Measurements from ENCODE around the gene STAM2. TPM values are rescaled to one million over a fixed set of nuclear protein-coding genes. Genes with fewer than 3 reads are reported as not detected.
A peak's percentile ranks its signal among the peaks of the same experiment; 100 is the strongest.
"Not testable (repeated sequence)": the region's sequence is repeated elsewhere in the genome, so short reads cannot be mapped to it uniquely, and the experiment has no call there.

STAM2 gene
- total RNA-seq, 6 experiments from 2014 or later: 12.1 to 18.6 (median 14.2) TPM

- Histone ChIP-seq H3K9me3 (no peaks in the 10 kb centered on the region), H3K36me3 (no peaks in the 10 kb centered on the region), H3K4me3 (no peak overlapping the region), H3K27ac (no peak overlapping the region), H3K4me1 (no peaks in the 10 kb centered on the region), H3K27me3 (no peaks in the 10 kb centered on the region)
- ATAC-seq (no peak), DNase-seq (no peak)
- TF ChIP-seq CTCF (IDR thresholded peaks at IDR 0.05): no peak
- no peak for TF ChIP-seq POLR2A (IDR thresholded peaks at IDR 0.05)
- WGBS (ENCODE audit: insufficient coverage, low coverage, low lambda C conversion rate, missing lambda C conversion rate): 82% methylated on average over 2 of the region's 2 CpGs
- intact Hi-C loops (cut with DNase I): no loop called here
Observed at GRCh38 chr2:152198499-152198898, 22.9 kb upstream of the STAM2 start.

GRCh38 chr2:152197508-152198284 is 22.1 kb upstream of the STAM2 start:
- H3K4me1 ChIP-seq; intact Hi-C loops (cut with DNase I); H3K27ac ChIP-seq; DNase-seq; H3K36me3 ChIP-seq; H3K4me3 ChIP-seq; ATAC-seq; H3K27me3 ChIP-seq; H3K9me3 ChIP-seq: not testable (repeated sequence)
- 23% methylated on average over 1 of the region's 1 CpG for WGBS (ENCODE audit: insufficient coverage, low coverage, low lambda C conversion rate, missing lambda C conversion rate)

- 35% methylated on average over 8 of the region's 8 CpGs for WGBS (ENCODE audit: insufficient coverage, low coverage, low lambda C conversion rate, missing lambda C conversion rate)
- H3K27me3 ChIP-seq: no peaks in the 10 kb centered on the region
- intact Hi-C loops (cut with DNase I): loop anchor here (5.0 to 10.0 kb wide), 2 partner anchors 445 to 447 kb away; no protein-coding TSS in a partner anchor
- no peak overlapping the region for H3K27ac ChIP-seq
- H3K4me1 ChIP-seq: no peaks in the 10 kb centered on the region
- no peak for TF ChIP-seq POLR2A (IDR thresholded peaks at IDR 0.05)
- peak; percentile 73 to 80 (median 74) for TF ChIP-seq CTCF (IDR thresholded peaks at IDR 0.05)
- no peak overlapping the region for H3K4me3 ChIP-seq
- DNase-seq: no peak
- peak; percentile 83 to 91 (median 83) for ATAC-seq
- H3K9me3 ChIP-seq: no peaks in the 10 kb centered on the region
- no peaks in the 10 kb centered on the region for H3K36me3 ChIP-seq
Observed at GRCh38 chr2:152189622-152190495, 14.3 kb upstream of the STAM2 start.

GRCh38 chr2:152186808-152187207 is 11.2 kb upstream of the STAM2 start:
- H3K27ac ChIP-seq, H3K9me3 ChIP-seq, DNase-seq, H3K27me3 ChIP-seq, H3K4me1 ChIP-seq, ATAC-seq, H3K36me3 ChIP-seq, H3K4me3 ChIP-seq: not testable (repeated sequence)
- WGBS (ENCODE audit: insufficient coverage, low coverage, low lambda C conversion rate, missing lambda C conversion rate): 87% methylated on average over 5 of the region's 5 CpGs
- intact Hi-C loops (cut with DNase I): loop anchor here (5.0 to 10.0 kb wide), 2 partner anchors 448 to 450 kb away; no protein-coding TSS in a partner anchor

GRCh38 chr2:152186262-152186661 is 10.7 kb upstream of the STAM2 start:
- Histone ChIP-seq H3K27me3 (no peaks in the 10 kb centered on the region), H3K36me3 (no peaks in the 10 kb centered on the region), H3K4me3 (no peak overlapping the region), H3K4me1 (no peaks in the 10 kb centered on the region), H3K9me3 (no peaks in the 10 kb centered on the region), H3K27ac (no peak overlapping the region)
- DNase-seq: no peak
- no peak for TF ChIP-seq POLR2A (IDR thresholded peaks at IDR 0.05)
- TF ChIP-seq CTCF (IDR thresholded peaks at IDR 0.05): no peak
- 65% methylated on average over 3 of the region's 3 CpGs for WGBS (ENCODE audit: insufficient coverage, low coverage, low lambda C conversion rate, missing lambda C conversion rate)
- no peak for ATAC-seq
- intact Hi-C loops (cut with DNase I): loop anchor here (5.0 to 10.0 kb wide), 2 partner anchors 449 to 451 kb away; no protein-coding TSS in a partner anchor
